Putamen (tissue), 1 donor: Measurements from ENCODE around the gene H2AZ2.
"Not testable (repeated sequence)": the region's sequence is repeated elsewhere in the genome, so short reads cannot be mapped to it uniquely, and the experiment has no call there.

ENCODE experiments used
- DNase-seq: peaks from one replicate; pipeline ENCODE4 v3.0.0-alpha.2; 2016; ENCODE audit warnings: low spot score

The H2AZ2 gene

DNA sequence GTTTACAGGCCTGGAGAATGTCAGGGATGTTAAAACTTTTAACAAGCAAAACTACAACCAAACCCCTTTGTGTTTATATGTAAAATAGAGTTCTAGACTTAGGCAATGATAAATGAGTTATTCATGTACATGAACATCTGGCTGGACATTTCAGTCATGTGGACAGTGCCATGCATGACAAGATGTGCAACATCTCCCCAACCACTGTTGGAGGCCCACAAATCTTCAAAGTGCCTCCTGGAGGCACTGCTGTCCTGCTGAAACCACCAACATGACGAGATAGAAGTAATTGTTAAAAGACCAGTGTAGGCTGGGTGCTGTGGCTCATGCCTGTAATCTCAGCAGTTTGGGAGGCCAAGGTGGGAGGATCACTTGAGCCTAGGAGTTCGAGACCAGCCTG is 33.0 kb downstream of the H2AZ2 start:
- DNase-seq: no peak

- DNase-seq: no peak
These were observed 36.3 kb downstream of the H2AZ2 start for GRCh38 chr7:44811571-44811970.

DNA sequence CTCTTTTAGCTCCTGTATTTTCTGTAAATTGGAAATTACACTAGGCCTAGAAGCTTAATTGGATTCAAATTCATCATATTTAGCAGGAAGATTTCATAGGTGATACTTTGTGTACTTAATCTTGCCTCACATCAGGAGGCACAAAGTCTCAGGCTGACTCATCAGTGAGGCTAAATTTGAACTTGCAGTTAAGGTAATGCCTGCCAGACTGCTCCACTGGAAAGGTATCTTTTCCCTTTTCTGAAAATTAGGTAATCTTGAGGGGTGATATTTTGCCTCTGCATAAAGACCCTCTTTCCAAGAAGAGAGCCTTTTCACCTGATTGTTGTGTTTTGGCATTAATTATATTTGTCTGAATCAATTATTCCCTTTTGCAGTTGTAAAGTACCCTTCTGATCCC is 36.8 kb downstream of the H2AZ2 start:
- peak; percentile 14 for DNase-seq

GRCh38 chr7:44808914-44809393 is 38.9 kb downstream of the H2AZ2 start:
- DNase-seq: no peak

DNA sequence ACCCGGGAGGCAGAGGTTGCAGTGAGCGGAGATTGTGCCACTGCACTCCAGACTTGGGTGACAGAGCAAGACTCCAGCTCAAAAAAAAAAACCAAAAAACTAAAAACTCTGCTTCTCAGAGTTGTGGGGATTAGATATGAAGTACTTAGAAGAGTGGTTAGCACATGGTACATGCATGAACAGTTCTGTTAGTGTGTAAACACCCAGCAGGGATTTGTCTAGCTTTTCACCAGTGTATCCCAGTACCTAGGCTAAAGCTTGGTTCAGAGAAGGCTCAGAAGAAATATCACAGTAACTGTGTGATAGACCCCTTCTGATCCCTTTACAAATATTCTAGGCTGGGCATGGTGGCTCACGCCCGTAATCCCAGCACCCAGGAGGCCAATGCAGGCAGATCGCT is 41.9 kb downstream of the H2AZ2 start:
- DNase-seq: no peak

- not testable (repeated sequence) for DNase-seq
These were observed 43.9 kb downstream of the H2AZ2 start for GRCh38 chr7:44803828-44804519.

DNA sequence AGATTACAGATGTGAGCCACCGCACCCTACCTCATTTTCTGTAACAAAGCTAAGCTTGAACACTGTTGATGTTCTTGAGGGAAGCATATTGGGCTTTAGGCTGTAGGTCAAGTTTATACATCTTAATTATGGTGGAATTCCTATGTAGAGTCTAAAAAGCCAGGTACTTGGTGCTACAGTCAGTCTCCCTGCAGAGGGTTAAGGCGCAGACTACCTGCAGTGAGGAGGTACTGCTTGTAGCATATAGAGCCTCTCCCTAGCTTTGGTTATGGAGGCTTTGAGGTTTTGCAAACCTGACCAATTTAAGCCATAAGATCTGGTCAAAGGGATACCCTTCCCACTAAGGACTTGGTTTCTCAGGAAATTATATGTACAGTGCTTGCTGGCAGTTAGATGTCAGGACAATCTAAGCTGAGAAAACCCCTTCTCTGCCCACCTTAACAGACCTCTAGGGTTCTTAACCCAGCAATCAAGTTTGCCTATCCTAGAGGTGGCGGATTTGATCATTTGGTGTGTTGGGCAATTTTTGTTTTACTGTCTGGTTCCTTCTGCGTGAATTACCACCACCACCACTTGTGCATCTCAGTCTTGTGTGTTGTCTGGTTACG is 45.4 kb downstream of the H2AZ2 start:
- no peak for DNase-seq

- no peak for DNase-seq
These were observed 46.0 kb downstream of the H2AZ2 start for GRCh38 chr7:44801890-44802289.

DNA sequence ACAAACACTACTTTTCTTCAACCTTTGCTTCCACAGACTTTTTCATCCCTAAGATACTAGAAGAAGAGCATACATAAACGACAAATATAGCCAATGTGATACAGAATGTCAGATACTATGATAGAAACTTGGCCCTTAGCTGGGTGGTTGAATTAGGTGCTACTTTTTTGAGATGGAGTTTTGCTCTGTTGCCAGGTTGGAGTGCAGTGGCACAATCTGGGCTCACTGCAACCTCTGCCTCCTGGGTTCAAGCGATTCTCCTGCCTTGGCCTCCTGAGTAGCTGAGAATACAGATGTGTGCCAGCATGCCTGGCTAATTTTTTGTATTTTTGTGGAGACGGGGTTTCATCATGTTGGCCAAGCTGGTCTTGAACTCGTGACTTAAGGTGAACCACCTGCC is 47.9 kb downstream of the H2AZ2 start:
- DNase-seq: no peak

GRCh38 chr7:44798649-44799305 is 49.1 kb downstream of the H2AZ2 start:
- DNase-seq: no peak

GRCh38 chr7:44797329-44798258 is 50.3 kb downstream of the H2AZ2 start:
- DNase-seq: peak; percentile 89

DNA sequence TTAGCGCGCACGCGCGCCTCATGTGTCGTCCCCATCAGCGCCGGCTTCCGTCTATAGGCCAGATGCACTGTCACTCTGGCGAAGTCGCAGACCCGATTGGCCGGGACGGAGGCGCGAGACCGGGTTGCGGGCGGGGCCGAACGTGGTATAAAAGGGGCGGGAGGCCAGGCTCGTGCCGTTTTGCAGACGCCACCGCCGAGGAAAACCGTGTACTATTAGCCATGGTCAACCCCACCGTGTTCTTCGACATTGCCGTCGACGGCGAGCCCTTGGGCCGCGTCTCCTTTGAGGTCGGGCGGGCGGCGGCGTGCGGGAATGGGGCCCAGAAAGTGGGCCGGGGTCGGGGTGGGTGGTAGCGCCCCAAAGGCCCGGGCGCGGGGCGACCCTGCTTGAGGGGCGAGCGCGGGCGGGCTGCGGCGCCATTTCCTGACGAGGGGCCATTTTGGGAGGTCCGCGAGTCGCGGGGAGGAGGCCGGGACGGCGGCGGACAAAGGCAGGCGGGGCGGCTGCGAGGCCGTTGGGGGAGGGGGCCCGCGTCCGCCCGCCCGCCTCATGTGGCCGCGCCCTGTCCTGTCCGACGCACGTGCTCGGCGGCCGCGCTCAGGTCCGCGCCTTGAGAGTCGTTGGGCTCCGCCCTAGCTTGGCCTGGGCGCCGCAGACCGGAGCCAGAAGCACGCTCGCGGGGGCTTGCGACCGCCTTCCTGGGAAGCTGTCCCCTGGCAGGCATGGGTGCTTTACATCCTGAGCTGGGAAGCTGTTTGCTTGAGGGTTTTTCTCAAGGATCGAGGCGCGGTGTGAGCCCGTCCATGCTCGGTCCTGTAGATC is 51.2 kb downstream of the H2AZ2 start, which contains the start of gene PPIA:
TSS of gene PPIA (plus strand) at position 178 of the 825 bp plus-strand sequence. CDS start at position 222, 44 bp downstream.
- DNase-seq: peak; percentile 97

DNA sequence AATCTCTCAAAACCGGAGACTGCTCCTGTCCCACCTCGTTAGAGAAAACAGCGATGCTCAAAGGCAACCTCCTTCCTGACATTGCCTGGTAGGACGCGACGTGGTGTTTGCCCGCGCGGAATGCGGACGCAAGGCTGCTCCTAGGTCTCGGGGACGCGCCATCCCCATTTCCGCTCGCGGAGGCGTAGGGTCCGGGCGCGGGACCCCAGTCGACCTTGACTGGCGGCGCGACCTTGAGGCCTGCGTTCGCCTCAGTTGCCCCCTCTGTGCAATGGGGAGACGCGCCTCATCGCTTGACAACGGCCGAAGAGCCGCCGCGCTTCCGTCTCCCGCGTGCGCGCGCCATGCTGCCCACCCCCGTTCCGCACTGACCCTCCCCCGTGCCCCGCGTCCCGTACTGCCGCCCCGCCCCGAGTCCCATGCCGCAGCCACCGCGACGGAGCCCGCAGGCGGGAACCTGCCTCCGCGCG is 51.8 kb downstream of the H2AZ2 start:
- DNase-seq: peak; percentile 45

GRCh38 chr7:44794331-44794730 is 53.6 kb downstream of the H2AZ2 start:
- DNase-seq: no peak

DNA sequence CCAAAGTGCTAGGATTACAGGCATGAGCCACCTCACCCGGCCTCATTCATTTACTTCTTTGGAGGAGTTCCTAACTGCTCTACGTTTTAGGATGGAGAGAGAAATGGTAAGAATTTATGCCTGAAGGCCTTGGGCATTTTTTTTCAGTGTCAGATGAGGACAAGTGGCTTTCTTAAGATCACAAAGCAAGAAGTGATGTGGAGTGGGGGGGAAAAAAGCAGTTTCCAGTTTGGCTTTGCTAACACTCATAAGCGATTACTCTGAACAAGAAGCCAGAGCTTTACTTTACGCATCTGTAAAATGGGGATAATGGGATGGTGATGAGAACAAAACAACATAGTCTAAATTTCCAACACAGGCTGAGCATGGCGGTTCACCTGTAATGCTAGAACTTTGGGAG is 54.0 kb downstream of the H2AZ2 start:
- DNase-seq: no peak

- no peak for DNase-seq
These were observed 56.3 kb downstream of the H2AZ2 start for GRCh38 chr7:44791278-44792219.

DNA sequence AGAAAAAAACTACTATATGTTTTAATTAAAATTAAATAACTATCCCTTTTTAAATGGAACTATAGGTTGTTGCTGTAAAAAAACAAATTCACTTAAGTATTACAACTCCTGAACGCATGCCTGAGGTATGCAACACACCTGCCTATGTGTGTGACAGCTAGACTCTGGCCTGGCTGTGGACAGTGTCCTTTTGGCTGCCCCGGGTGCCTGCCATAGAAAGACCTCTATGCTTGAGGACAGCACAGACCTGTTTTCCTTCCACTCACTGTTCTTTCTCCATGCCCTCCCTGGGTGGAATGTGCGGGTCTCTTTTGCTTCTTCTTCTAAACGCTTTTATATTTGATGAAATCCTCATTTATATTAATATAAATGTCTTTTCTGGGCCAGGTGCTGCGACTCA is 57.9 kb downstream of the H2AZ2 start:
- DNase-seq: no peak

DNA sequence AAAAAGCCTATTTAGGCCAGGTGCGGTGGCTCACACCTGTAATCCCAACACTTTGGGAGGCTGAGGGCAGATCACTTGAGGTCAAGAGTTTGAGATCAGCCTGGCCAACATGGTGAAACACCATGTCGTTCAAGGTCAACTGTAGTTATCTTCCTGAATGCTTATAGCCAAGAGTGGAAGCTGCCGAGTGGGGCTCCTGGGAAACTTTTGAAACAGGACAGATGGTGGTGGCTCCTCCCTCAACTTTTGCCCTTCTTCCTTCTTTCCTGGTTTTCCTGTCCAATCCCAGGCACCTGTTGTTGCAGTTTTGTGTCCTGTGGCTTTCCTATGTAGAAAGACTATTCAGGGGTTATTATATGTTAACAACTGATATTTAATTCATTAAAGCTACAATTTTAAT is 60.1 kb downstream of the H2AZ2 start:
- DNase-seq: no peak

DNA sequence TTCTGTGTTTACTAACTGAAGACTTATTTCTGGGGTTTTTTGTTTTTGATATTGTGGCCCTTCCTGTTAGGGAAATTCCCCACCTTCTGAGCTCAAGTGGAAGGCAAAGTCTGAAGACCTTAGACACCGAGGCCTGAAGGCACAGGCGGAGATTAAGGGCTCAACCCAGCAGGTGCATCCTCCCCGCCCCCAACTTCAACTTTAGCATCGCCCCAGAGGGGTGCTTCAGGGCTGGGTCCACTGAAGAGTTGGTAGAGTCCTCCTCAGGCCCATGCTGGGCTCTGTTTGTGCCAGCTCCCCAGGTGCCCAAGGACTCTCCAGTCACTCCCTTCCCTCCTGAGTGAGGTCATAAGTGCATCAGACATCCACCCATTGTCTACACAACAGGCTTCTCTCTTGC is 60.8 kb downstream of the H2AZ2 start:
- no peak for DNase-seq

DNA sequence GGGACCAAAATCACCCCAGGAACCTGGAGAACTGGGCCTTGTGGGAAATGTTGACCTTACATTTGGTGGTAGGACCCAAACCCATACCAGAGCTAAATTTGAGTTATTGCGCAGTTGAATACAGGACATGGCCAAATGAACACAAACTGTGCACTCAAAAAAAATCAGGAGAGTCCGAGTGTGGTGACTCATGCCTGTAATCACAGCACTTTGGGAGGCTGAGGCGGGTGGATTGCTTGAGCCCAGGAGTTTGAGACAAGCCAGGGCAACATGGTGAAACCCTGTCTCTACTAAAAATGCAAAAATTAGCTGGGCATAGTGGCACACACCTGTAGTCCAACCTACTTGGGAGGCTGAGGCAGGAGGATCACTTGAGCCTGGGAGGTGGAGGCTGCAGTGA is 62.7 kb downstream of the H2AZ2 start:
- DNase-seq: not testable (repeated sequence)
